Cerebellar cortex (tissue), 1 donor: ENCODE data around the gene MT1A.
"Not testable (repeated sequence)": the region's sequence is repeated elsewhere in the genome, so short reads cannot be mapped to it uniquely, and the experiment has no call there.

Experiments used
- DNase-seq: peaks from one replicate; pipeline ENCODE4 v3.0.0-alpha.2; 2015; ENCODE audit warnings: low spot score

MT1A gene

GRCh38 chr16:56658327-56658875 lies 19.9 kb downstream of the MT1A start:
- DNase-seq = no peak

GRCh38 chr16:56662357-56663354 lies 24.2 kb downstream of the MT1A start:
- peak; percentile 21 for DNase-seq

GRCh38 chr16:56664506-56664905 lies 26.0 kb downstream of the MT1A start:
- DNase-seq = no peak

- DNase-seq = not testable (repeated sequence)
Observed at GRCh38 chr16:56665286-56666261, 27.1 kb downstream of the MT1A start.

GRCh38 chr16:56667581-56668571 lies 29.4 kb downstream of the MT1A start, which contains the start of gene MT1G:
Gene MT1G (minus strand): TSS chr16:56668065. CDS start chr16:56667993, 72 bp downstream.
- no peak for DNase-seq

GRCh38 chr16:56669005-56669839 lies 30.8 kb downstream of the MT1A start, which contains the start of gene MT1H:
Gene MT1H (plus strand): TSS chr16:56669814. CDS start chr16:56669885, 71 bp downstream.
- no peak for DNase-seq

- no peak for DNase-seq
Observed at GRCh38 chr16:56669840-56670619, 31.6 kb downstream of the MT1A start.

GRCh38 chr16:56670620-56670934 lies 32.1 kb downstream of the MT1A start:
- no peak for DNase-seq

GRCh38 chr16:56671691-56672090 lies 33.2 kb downstream of the MT1A start:
- DNase-seq = not testable (repeated sequence)

GRCh38 chr16:56672171-56672570 lies 33.7 kb downstream of the MT1A start:
- not testable (repeated sequence) for DNase-seq

GRCh38 chr16:56672761-56673536 lies 34.5 kb downstream of the MT1A start:
- DNase-seq = no peak

GRCh38 chr16:56673921-56674320 lies 35.5 kb downstream of the MT1A start:
- DNase-seq = peak; percentile 60

GRCh38 chr16:56674570-56674969 lies 36.1 kb downstream of the MT1A start:
- not testable (repeated sequence) for DNase-seq

GRCh38 chr16:56675685-56676210 lies 37.3 kb downstream of the MT1A start:
- DNase-seq = no peak

- DNase-seq = no peak
Observed at GRCh38 chr16:56677474-56677873, 39.0 kb downstream of the MT1A start.

GRCh38 chr16:56679078-56679730 lies 40.7 kb downstream of the MT1A start:
- no peak for DNase-seq

- no peak for DNase-seq
Observed at GRCh38 chr16:56679818-56680217, 41.4 kb downstream of the MT1A start.
